Muscle of arm (tissue), 12 donors: Measurements from ENCODE around the gene ADGRL3. TPM values are rescaled to one million over a fixed set of nuclear protein-coding genes. Genes with fewer than 3 reads are reported as not detected.
A peak's percentile ranks its signal among the peaks of the same experiment; 100 is the strongest.
"Not testable (repeated sequence)": the region's sequence is repeated elsewhere in the genome, so short reads cannot be mapped to it uniquely, and the experiment has no call there.

Experiments
- DNase-seq: peaks from one replicate; pipeline ENCODE4 v3.0.0-alpha.2; 2013
- polyA plus RNA-seq, 12 donors: library from polyadenylated mRNA; unstranded; fragments of 120-200 nt; gene quantifications; one replicate each; pipeline ENCODE4 v1.2.1, GENCODE V29; 2013; ENCODE audit not compliant: insufficient read length in 12 of 12

Gene ADGRL3
- polyA plus RNA-seq, 12 donors: 20.7 to 34.2 (median 24.4) TPM; not detected in 1

GRCh38 chr4:61891953-61892352, 691.8 kb downstream of the ADGRL3 start:
- no peak for DNase-seq

DNA sequence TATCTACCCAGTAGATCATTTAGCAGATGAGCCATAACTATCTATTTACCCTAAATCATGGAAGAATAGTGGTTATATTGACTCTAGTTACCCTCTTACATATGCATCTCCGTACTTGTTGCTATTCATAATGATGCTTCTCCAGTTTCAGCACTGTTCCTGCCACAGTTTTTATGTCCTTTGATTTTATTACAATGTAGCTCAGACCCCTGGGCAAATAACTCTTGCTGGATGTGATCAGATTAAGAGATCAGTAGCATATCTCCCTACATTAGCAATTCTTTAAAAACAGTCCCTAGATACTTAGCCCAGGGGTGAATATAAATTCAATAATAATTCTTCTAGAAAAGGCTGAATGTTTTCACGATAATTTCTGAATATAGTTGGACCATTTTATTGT, 696.5 kb downstream of the ADGRL3 start:
- DNase-seq: no peak

- no peak for DNase-seq
Observed at GRCh38 chr4:61909031-61909430, 708.9 kb downstream of the ADGRL3 start.

DNA sequence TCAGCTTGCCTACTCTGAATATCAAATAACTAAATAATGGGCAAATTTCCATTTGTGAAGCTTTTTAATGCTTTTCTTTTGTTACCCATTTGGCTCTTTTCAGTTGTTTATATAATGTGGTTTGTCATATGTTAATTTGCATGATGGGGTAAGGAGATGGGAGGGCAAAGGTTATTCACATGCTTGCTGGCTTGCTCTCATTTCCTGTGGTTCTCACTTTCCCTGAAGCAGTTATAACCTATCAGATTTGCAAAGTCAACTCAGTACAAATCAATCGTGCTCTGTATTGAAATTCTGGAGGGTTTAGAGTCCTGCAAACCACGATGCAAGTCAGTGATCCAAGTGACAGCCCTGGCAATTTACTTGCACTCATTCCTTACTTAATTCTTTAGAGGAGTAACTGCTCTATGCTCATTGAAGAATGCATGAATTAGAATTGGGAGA, 711.2 kb downstream of the ADGRL3 start:
- no peak for DNase-seq

DNA sequence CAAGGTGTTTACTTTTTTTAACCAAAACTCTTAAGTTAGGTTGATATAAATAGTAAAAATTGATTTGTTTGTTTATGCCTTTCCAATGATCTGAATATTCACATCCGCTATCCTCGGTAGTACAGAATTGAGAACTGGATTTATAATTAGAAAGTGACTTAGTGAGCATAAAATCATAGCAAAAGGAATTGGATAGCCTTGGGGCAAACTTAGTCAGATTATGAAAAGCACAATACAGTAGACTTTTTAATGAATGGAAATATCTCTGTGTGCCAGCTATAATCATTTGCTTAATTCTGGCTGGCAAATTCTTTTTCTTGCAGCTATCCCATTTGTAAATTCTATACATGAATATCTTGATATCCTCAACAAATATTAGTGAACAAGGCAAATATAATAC, 713.5 kb downstream of the ADGRL3 start:
- DNase-seq: no peak

DNA sequence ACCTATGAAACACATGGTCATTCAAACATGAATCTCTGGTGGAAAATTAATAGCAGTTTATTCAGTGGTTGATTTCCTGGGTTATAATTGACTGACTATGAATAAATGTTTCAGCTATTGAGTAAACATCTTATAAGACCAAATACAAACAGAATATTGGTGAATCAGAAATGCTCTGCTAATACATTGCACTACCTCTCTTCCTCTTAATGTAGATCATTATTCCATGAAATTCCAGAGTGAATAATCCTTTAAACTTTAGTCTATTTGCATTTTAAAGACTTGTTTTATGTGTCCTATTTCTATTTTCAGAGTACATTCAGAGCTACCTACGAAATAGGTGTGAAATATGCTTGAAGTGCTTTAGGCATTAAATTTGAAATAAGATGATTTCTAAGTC, 715.4 kb downstream of the ADGRL3 start:
- DNase-seq: no peak

DNA sequence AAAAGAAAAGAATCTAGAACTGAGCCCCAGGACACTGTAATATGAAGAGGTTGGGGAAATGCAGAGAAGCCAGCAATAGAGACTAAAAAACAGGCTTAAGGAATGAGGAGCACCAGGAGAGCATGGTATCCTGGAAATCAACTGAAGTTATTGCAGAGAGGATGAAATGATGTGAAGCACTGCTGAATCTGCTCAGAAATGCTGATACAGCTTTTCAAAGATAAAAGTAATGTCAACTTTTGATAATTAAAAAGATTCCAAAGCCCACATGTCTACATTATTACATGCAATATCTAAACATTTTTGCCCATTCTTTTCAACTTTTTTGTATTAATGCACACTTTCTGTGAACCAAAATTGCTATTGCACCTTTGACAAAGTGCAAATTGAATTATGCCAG, 718.4 kb downstream of the ADGRL3 start:
- DNase-seq: no peak

- DNase-seq: no peak
Observed at GRCh38 chr4:61918987-61919386, 718.9 kb downstream of the ADGRL3 start.

DNA sequence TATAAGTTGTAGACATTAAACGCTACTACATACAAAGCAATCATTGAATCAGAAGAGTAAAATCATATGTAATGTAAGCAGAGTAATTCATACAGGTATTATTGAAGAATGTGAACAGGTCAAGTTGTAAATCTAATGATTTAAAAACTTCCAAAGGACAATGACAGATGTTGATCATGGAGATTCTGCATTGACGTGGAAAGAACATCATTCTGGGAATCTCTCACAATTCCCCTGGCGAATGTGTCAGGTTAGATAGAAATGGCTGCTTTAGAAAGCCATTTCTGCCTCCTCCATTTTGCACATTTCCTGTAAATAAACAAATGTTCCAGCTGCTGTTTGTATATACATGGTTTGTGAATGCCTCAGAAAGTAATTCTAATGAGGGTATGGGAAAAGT, 719.4 kb downstream of the ADGRL3 start:
- DNase-seq: no peak

GRCh38 chr4:61921920-61922319, 721.8 kb downstream of the ADGRL3 start:
- no peak for DNase-seq

- DNase-seq: no peak
Observed at GRCh38 chr4:61922766-61923165, 722.6 kb downstream of the ADGRL3 start.

GRCh38 chr4:61923179-61923578, 723.1 kb downstream of the ADGRL3 start:
- DNase-seq: no peak

DNA sequence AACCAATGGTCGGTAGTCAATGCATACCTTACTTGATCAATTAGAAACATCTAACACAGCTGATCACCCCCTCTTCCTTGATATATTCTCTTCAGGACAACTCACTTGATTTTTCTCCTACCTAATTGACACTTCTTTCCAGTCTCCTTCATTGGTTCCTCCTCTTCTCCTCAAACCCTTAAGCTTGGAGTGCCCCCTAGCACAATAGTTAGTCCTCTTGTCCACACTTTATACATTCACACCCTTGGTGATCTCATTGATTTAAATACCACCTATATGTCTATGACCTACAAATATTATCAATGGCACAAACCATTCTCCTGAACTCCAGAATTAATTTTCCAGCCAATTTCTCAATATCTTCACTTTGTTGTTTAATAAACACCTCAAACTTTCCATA, 724.0 kb downstream of the ADGRL3 start:
- DNase-seq: no peak

GRCh38 chr4:61933527-61933926, 733.4 kb downstream of the ADGRL3 start:
- no peak for DNase-seq

DNA sequence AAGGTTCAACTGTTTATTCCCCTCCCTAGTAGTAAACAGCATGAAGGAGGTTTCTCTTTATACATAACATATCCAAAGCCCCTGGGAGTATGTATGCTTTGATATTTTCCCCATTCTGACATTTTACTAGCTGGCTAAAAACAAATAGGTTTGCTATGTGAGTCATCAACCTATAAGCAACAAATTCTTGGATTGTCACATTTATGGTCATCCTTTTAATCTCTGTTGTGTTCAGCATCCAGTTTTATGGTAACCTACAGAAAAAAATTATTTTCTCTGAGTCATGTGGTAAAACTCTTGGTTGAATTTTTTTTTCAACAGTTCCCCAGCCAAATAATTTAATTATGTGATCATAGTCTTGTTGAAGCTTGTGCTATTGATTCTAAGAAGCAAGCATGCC, 734.1 kb downstream of the ADGRL3 start:
- no peak for DNase-seq

DNA sequence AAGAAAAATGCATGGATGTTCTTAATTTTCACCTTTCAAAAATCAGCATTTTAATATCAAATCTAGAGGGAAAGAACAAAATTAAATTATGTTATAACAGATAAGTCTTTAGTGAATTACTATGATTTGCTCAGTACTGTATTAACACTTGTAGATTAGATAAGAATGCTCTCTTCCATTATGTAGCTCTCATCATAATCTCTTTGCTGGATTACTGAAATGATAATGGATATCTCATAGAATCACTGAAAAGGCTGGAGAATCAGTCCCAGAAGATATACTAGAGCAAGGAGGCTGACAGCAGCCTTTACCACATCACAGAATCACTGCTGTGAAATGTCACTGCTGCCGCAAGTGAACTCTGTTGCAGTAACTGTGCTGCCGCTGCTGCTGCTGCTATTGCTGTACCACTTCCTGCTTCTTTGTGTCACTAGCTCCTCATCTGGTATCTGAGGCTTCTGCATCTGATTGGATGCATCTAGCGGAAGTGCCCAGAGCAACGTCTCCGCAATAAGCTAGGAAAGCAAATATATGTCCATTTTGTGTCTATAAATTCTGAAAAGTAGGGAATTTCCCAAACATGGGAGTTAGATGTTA, 738.2 kb downstream of the ADGRL3 start:
- no peak for DNase-seq

DNA sequence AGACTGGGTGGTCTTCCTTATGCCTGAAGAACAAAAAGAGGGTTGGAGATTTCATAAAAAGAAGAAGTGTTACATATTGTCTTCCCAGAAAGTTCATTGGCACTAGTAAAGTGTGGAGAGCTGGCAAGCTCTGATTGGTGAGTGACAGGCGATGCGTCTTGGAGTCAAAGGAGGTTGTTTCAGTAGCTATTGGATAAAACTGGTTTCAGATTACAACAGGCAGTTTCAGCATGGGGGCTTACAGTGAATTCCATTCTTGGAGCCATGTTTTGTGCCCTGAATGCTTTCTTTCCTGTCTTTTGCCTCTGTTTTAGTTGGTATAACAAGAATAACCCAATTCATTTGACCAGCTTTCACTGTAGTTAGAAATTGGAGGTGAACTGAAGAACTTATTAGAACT, 750.5 kb downstream of the ADGRL3 start:
- no peak for DNase-seq

DNA sequence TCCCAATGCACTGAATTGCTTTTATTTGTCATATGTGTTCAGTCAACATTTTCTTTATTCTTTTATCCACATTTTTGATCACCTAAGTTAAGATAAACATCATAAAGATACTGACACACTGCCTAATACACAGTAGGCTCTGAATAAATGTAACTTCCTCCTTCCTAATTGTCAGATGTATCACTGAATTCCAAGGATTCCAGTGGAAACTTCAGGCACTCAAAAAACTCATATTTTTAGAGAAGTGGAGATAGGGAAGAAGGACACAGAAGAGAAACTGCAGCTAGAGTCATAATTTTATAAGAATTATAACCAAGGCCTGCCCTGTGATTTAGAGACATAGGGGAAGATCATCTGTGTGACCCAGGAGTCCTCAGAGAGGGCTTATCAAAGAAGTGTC, 753.3 kb downstream of the ADGRL3 start:
- DNase-seq: no peak

GRCh38 chr4:61958591-61958990, 758.5 kb downstream of the ADGRL3 start:
- no peak for DNase-seq

GRCh38 chr4:61959087-61959486, 759.0 kb downstream of the ADGRL3 start:
- no peak for DNase-seq

GRCh38 chr4:61984260-61984909, 784.3 kb downstream of the ADGRL3 start:
- DNase-seq: no peak

- DNase-seq: no peak
Observed at GRCh38 chr4:61985426-61985825, 785.3 kb downstream of the ADGRL3 start.

GRCh38 chr4:61986929-61987328, 786.8 kb downstream of the ADGRL3 start:
- not testable (repeated sequence) for DNase-seq

DNA sequence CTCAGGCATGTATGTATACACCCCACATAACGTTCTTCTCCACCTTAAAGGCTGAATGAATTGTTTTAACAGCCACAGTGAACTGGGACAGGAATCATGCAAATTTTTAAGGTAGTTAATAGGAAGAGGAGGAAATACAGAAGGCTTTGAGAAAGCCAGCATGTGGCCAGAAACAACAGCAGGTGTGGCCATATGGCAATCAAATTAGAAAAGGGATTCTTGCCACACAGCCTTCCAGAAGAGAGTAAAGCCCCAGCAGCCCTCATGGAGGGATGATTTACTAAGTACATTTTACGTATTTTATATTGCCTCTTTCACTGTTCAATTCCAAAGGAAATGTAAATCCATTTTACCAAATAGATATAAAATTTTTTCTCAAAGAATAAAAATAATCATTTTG, 792.2 kb downstream of the ADGRL3 start:
- DNase-seq: peak; percentile 19
